Tibial artery (tissue), 4 donors: ENCODE results near the gene RANBP3.

Experiments used
- DNase-seq, 2 donors: peaks; one replicate each; pipeline ENCODE4 v3.0.0-alpha.2; 2019
- H3K27ac ChIP-seq, 2 donors: fragments of 200-600 bp; sonication (generic) in 1 of 2; 1 replicate in 1 of 2; 2 replicates in 1 of 2; pipeline ENCODE4 v1.5.1; 2018 to 2019; ENCODE audit warnings: mild to moderate bottlenecking in 1 of 2
- H3K27me3 ChIP-seq, 2 donors: fragments of 200-600 bp; sonication (generic) in 1 of 2; one replicate each; pipeline versions ENCODE4 v1.5.1 to v1.6.0; 2016 to 2019
- H3K36me3 ChIP-seq, 3 donors: fragments of 200-600 bp; sonication (generic) in 2 of 3; one replicate each; pipeline ENCODE4 v1.5.1; 2016 to 2019; ENCODE audit warnings: mild to moderate bottlenecking in 2 of 3
- H3K4me1 ChIP-seq, 4 donors: fragments of 200-600 bp; sonication (generic) in 2 of 4; 1 replicate in 3 of 4; 2 replicates in 1 of 4; pipeline ENCODE4 v1.5.1; 2016 to 2019
- H3K4me3 ChIP-seq, 2 donors: fragments of 200-600 bp; sonication (generic) in 1 of 2; 1 replicate in 1 of 2; 2 replicates in 1 of 2; pipeline ENCODE4 v1.5.1; 2018 to 2019; ENCODE audit warnings: mild to moderate bottlenecking in 2 of 2
- H3K9me3 ChIP-seq, 3 donors: fragments of 200-600 bp; sonication (generic) in 1 of 3; one replicate each; pipeline ENCODE4 v1.5.1; 2016 to 2019
- CTCF ChIP-seq, 2 experiments: fragments of 200-600 bp in 1 of 2; fragments of 450-650 bp in 1 of 2; IDR thresholded peaks; one replicate each; pipeline ENCODE4 v1.5.1; 2017 to 2019; ENCODE audit warnings: antibody characterized with exemption in 2 of 2, mild to moderate bottlenecking in 1 of 2, moderate library complexity in 1 of 2
- intact Hi-C: fragments of 100-400 bp; cut with DNase I; formaldehyde crosslinking; loops from one replicate; pipeline ENCODE4 v1.15.0; 2023; ENCODE audit warnings: low total_unique reads

Gene RANBP3

DNA sequence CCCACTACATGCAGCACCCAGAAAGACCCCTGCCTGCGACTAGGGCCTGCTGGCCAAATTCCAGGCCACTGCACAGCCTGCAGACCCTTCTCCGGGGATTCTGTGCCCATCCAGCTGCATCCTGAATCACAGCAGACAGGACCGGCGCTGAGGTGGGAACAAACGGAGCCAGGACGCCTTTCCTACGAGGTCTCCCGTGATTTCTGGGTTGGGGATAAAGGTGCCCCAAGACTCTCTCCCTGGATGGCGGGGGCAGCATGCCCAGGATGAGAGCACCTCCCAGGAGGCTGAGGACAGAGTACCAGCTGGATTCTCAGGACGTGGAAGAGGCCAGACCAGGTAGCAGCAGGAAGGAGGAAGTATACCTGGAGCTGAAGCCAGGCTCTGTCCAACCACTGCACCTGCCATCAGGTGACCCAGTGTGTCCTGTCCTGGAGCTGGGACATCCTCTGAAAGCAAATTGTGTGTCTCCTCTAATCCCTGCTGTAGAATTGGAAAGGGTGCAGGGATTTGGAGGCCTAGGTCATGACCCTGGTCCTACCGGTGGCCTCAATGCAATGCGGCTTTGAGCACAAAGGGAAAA, 104.2 kb downstream of the RANBP3 start:
- H3K27me3 ChIP-seq, result peaks cover 3 to 52% of the 10 kb centered on the region in 2 donors
- DNase-seq, result no peak
- H3K9me3 ChIP-seq, result no peaks in the 10 kb centered on the region
- intact Hi-C loops, result no loop called here
- no peaks in the 10 kb centered on the region for H3K4me1 ChIP-seq
- H3K36me3 ChIP-seq, result no peaks in the 10 kb centered on the region
- no peak overlapping the region for H3K27ac ChIP-seq
- no peak for TF ChIP-seq CTCF (IDR thresholded peaks at IDR 0.05)
- no peak overlapping the region for H3K4me3 ChIP-seq

DNA sequence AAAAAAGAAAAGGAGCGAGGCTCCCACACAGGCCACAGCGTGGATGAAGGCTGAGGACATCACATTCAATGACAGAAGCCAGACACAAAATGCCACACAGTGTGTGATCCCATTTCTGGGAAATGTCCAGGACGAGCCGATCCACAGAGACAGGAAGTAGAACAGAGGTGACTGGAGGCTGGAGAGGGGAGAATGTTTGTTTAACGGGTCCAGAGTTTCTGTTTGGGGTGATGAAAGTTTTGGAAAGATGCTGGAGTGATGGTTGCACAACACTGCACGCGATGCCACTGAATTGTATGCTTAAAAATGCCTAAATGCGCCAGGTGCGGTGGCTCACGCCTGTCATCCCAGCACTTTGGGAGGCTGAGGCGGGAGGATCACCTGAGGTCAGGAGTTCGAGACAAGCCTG, 107.0 kb downstream of the RANBP3 start:
- no peak for TF ChIP-seq CTCF (IDR thresholded peaks at IDR 0.05)
- Histone ChIP-seq H3K27me3 (peaks cover 0 to 42% of the 10 kb centered on the region in 2 donors), H3K4me3 (no peak overlapping the region), H3K9me3 (no peaks in the 10 kb centered on the region), H3K36me3 (no peaks in the 10 kb centered on the region), H3K4me1 (no peaks in the 10 kb centered on the region), H3K27ac (no peak overlapping the region)
- intact Hi-C loops, result no loop called here
- DNase-seq, result no peak

DNA sequence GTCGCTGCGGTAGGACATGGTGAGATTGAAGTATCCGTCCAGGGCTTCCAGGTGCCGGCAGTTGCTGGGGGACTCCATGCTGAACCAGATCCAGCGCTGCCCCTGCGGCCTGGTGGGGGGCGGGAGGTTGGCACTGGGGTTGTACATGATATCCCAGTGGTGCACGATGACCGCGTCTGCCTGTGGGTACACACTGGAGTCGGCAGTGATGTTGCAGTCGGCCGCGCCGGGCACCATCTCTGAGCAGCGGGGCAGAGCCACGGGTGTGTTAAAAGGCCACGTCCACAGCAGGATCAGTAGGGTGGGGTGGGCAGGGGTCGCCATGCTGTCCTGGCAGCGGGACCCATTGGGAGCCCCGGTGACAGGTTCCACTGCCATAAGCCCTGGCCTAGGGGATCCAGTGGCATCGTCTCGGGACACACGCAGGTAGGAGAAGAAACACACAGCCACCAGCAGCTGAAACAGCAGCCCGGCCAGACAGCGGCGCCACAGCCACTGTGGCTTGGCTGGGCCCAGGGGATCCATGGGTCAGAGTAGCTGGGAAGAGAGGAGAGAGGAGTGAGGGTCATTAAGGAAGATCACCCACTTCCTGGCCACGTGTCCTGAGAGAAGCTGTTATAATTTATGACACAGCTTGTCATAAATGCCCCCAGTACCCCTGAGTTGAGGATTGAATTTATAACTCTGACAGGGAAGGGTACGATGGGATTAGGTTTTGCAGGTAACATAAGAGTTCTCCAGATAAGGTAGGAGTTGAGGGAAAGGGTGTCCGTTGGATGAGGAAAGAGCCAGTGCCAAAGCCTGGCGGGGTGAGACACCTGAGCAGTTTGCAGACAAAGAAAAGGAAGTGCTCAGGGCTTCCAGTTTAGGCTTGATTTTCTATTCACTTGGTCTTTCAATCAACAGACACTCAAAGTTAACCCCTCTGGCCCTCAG, 110.5 kb downstream of the RANBP3 start:
- Histone ChIP-seq H3K36me3 (no peaks in the 10 kb centered on the region), H3K9me3 (no peaks in the 10 kb centered on the region), H3K27me3 (peaks cover 0 to 55% of the 10 kb centered on the region in 2 donors), H3K4me3 (no peak overlapping the region), H3K27ac (no peak overlapping the region), H3K4me1 (no peaks in the 10 kb centered on the region)
- DNase-seq, result no peak
- no peak for TF ChIP-seq CTCF (IDR thresholded peaks at IDR 0.05)
- intact Hi-C loops, result no loop called here
